GM18868 (cell line): ENCODE data around the gene MYPOP.

Experiments
- ATAC-seq: cut with Tn5 transposase; IDR thresholded peaks from one replicate; pipeline ENCODE4 v1.9.1; 2021; ENCODE audit warnings: mild to moderate bottlenecking, moderate library complexity; ENCODE audit not compliant: unreplicated experiment

Gene MYPOP, protein sequence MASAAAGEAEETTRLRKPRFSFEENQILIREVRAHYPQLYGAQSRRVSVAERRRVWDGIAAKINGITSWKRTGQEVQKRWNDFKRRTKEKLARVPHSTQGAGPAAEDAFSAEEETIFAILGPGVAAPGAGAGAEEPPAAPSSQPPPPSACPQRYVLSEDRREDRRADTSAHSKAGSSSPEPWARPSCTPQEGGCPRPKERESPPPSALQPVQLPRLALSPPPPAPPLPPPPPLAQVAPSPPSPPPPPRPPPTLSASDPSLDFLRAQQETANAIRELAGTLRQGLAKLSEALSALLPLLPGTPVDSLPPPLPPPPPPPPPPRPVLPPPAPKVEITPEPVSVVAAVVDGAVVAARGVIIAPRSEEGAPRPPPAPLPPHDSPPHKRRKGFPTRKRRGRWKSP

DNA sequence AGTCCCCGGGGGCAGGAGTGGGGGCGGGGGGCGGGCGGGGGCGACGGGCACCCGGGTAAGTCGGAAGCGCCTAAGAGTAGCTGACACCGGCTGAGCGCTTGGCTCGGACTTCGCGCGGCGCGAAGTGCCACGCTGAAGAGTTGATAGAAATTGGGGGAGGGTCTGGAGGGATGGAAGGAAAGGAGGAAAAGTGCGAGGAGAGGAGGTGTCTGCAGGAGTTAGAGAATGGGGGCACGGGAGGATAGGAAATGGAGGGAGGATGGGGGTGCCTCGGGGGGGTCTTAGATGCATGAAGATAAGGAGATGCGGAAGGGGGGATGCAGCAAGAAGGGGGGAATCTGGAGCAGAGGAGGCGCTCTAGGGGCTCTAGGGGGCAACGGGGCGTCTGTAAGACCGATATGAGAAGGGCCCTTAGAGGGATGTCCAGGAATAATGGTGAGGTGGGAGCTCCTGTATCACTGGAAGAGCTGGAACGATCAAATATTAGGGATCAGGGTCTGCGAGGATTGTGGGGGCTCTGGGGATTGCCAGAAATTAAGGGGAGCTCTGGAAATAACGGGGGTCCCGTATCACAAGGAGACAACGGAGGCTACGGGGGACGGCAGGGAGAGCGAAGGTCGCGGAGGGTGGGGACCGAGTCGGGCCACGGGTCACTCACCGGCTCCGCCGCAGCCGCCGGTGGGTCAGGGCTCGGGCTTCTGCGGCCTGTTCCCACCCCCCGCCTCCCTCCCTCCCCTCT is at the start of gene MYPOP:
TSS of gene MYPOP (minus strand) at position 702 of the 739 bp plus-strand sequence. CDS start 840 bp downstream, outside the sequence.
- ATAC-seq, result no peak

DNA sequence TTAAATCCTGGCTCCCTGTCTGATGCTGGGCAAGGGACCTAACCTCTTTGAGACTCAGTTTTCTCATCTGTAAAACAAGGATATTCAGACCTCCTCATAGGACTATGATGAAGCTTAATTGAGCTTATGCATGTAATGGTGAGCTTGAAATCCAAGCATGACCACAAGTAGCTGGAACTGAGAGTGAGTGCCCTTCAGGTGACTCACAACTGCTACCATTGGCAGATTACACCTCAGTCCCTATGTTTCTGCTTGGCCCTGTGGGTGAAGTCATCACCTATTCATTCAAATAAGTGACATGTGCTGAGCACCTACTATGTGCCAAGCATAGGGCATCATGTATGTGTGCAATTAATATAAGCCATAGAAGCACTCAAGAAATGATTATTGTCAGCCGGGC is 45.5 kb upstream of the MYPOP start:
- no peak for ATAC-seq

DNA sequence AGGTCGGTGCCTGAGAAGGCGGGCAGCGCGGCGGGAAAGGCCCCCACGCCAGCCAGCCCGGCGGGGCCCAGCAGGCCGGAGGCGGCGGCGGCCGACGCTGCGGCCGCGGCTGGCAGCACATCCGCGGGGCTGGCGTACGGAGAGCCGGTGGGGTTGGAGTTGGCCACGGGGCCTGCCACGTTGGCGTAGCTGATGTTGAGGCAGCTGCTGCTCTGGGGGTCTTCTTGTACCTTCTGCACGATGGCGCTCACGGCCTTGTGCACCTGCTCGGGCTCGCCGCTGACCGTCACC is 38.0 kb upstream of the MYPOP start:
- no peak for ATAC-seq

DNA sequence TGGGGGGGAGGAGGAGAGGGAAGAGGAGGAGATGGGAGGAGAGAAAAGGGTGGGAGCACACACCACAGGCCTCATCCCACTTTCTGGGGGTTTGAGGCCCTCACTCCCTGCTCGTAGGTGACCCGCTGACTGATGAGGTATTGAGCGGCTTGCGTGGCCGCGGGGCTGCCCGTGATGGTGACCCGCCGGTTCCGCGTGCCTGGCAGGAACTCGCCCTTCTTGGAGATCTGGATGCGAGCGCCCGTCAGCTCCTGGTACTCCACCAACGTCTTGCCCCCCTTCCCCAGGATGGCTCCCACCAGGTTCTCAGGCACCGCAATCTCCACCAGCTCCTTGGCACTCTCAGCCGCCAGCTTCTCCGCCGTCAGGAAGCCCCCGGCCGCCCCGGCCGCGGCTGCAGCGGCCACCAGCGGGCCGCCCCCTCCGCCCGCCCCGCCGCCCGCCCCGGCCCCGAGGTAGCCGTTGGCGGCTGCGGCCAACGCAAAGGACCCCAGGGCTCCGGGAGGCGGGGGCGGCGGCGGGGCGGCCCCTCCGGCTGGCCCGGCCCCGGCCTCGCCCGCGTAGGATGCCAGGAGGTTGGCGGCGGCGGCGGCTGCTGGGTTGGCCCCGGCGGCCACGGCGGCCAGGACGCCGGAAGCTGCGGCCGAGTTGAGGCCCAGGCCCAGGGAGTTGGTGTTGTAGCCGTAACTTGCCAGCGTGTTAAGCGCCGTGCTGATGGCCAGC is 37.5 kb upstream of the MYPOP start:
- ATAC-seq, result no peak

DNA sequence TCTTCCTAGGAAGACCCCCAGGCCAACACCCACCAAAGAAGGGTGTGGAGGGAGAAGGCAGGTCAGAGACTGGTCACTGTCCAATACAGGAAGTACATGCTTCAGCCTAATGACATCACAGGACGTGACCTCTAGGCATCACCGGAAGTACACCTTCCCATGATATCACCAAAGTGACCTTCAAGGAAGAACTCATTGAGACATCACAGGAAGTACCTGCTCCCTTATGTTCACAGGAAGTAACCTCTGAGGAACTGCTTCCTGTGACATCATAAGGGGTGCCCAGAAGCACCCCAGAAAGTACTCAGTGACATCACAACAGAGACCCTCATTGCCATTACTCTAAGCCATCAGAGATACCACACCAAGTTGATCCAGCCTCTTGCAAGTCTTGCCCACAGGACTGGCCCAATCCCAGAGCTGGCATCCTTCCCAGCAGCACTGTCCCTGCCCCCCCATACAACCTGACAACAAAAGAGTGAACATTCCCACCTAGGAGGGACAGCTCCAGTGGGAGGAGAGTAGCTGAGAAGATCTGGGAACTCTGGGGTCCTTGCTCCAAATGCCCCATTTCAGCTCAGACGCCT is 36.4 kb upstream of the MYPOP start:
- no peak for ATAC-seq

DNA sequence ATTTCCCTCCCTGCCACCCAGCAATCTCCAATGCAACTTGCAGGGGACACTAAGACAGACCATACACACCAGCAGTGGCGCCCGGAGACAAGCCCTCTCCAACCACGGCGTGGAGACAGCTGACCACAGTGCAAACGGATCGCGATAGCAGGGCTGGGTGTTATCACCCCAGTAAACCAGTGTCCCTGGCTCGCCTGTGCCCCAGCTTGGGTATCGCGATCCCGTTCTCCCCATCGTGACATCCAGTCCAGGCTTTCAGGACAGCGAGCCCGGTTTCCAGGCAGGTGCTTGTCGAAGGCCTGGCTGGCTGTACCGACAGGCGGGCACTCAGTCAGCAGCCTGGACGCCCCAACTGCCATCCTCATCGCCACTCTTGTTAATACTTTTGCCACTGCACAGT is 32.9 kb upstream of the MYPOP start:
- ATAC-seq, result no peak

DNA sequence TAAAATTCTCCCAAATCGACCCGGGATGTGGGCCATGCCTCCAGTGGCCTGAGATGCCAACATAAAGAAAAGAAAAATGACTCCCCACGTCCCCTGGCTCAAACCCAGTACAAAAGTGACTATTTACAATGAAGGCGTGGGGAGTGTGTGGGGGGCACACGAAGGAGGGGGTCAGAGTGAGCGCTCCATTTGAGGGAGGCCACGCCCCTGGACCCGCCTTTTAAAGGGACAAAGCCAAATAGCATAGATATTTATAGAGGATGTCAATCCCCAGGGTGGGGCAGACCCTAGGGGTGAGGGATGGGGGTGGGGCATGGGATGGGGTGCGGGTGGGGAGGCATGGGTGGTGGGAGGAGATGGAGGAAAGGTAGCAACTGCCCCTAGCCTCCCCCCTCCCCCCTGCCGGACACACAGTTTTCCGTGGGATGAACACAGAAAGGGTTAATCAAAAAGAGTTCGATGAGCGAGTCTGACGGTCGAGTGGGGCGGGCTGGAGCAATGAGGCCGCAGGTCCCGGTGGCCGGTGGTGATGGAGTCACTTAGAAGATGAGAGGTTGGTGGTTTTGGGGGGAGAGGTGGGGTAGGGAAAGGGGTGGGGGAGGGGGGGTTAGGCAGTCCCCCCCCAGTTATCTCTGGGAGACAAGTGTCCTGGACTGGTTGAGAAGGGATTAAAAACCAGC is 32.3 kb upstream of the MYPOP start:
- ATAC-seq, result no peak

DNA sequence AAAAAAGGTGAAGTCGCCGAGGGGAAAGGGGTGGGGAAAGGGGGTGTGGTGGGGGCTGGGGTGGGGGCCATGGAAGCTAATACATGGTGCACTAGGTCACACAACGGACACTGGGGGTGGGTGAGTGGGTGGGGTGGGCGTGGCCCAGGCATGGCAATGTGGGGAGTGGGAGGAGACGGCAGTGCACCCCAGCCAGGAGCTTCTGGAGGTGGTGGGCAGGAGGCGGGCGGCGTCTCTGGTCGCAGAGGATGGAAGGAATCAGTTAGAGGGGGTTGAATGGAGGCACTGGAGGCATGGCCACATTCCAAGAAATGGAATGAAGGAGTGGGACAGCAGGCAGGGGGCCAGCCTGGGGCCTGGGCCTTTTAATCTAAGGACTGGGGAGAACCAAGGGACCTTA is 31.3 kb upstream of the MYPOP start:
- ATAC-seq, result no peak

DNA sequence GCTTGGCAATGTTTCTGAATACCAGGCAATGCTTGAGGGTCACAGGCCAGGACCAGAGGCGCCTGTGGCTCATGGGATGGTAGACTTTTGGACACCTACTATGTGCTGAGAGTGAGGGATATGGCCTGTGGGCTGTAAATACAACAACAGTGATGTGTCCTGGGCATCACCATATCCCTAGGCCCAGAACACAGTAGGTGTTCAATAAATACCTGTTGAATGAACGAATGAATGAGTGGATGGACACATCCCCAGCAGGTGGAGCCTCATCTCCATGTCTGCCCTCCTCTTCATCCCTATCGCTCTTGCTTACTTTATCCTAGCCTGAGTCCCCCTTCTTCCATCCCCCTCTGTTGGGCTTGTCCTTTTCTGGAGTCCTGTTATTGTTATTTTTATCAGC is 28.6 kb upstream of the MYPOP start:
- ATAC-seq, result no peak

DNA sequence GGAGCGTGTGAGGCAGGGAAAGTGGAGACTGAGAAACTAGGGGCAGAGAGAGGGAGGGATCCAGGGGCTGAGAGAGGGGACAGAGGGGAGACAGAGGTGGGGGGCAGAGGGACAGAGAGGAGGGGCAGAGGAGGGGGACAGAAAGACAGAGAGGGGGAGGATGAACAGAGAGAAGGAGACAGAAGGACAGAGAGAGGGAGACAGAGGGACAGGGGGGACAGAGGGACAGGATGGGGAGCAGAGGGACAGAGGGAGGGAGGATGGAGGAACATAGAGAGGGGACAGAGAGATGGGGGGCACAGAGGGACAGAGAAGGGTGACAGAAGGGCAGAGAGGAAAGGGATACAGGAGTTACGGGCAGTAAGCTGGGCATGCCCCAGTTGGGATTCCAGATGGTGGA is 26.8 kb upstream of the MYPOP start:
- ATAC-seq, result no peak

DNA sequence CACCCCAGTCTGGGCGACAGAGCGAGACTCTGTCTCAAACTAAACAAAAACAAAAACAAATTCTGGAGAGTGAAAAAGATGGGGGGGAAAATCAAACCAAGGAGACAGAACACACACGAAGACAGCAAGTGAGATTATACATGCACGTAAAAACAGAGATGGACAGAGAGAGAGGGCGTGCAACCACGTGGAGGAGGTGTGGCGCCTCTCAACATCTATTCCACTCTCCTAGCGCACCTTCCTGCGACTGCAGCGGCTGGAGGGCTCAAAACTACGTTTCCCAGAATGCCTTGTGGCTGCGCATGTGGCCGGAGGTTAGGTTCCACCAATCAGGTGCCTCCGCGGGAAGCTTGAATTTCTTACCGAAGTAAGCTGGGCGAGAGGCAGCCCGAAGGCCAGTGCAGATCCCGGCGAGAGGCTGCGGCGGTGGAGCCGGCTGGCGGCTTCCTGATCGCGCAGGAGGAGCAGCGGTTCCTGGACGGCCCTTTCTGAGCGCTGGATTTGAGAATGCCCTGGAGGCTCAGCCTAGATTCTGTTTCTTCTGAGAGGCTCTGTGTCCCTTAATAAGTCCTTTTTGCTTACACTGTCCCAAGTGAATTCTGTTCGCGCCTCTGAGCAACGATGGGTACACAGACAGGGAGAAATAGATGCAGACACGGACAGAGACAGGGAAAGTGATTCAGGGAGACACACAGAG is 25.3 kb upstream of the MYPOP start:
- ATAC-seq, result peak; percentile 66

DNA sequence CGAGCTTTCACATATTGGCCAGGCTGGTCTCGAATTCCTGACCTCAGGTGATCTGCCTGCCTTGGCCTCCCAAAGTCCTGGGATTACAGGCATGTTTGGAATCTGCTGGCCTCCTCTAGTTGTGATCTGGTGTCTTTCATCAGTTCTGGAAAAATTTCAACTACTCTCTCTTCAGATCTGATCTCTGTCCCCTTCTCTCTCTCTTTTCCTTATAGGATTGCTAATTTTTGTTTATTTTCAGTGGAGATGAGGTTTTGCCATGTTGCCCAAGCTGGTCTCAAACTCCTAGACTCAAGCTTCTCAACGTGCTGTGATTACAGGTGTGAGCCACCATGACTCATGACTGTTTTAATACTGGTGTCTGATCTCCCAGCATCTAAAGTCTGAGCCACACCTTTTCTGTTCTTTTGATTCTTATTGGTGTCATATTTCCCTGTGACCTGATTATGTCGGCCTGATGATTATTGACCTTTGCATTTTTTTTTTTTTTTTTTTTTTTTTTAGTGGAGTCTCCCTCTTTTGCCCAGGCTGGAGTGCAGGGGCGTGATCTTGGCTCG is 22.6 kb upstream of the MYPOP start:
- ATAC-seq, result no peak

DNA sequence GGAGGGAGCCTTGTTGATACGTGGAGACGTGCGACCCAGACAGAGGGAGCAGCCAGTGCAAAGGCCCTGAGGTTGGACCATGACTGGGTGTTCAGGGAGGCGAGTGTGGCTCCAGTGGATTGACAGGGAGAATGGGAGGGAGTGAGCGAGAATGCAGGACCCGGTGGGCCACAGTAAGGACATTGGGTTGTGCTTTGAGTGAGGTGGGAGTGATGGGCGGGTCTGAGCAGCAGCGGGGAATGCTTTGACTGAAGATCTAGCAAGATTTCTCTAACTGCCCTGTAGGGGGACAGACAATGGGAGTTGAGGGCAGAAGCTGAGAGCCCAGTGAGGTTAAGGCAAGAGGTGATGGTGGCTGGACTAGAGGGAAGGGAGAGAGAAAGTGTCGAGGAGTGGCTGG is 19.9 kb upstream of the MYPOP start:
- ATAC-seq, result no peak

DNA sequence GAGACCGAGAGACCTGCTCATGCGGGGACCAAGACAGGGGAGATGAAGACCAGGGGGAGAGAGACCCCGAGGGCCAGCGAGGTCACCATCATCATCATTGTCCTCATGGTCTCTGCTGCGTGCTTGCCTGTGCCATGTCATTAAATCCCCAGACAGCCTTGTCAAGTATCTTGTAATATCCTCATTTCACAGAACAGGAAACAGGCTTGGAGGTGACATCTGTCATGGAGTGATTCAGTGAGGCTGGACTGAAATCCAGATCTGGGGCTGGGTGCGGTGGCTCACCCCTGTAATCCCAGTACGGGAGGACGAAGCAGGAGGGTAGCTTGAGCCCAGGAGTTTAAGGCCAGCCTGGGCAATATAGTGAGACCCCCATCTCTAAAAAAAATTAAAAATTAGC is 18.0 kb upstream of the MYPOP start:
- no peak for ATAC-seq

DNA sequence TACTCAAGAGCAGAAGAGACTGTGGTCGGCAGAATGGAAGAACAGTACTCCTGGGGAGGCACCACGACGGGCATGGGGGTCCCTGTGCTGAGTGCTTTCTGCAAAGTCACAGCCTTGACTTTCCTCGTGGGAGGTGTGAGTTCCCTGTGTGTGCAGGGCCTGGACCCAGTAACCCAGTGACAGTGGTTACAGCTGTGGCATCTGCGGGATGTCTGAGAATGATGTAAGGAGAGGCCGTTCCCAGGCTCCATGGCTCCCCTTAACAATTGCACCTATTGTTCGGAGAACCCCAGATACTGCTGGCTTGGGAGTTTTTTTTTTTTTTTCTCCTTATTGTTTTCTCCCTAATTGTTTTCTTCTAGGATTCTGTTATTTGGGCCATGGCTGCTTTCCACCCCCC is 17.3 kb upstream of the MYPOP start:
- ATAC-seq, result no peak

DNA sequence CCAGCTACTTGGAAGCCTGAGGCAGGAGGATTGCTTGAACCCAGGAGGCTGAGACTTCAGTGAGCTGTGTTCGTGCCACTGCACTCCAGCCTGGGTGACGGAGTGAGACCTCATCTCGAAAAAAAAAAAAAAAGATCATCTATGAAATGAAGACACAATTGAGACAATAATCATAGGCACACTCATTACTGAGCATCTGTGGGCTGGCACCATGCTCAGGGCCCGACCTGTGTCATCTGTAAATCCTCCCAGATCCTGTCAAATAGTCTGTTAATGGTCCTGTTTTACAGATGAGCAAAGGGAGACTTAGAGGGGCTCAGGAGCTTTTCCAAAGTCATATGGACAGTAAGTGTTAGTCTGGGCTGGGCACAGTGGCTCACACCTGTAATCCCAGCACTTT is 16.3 kb upstream of the MYPOP start:
- ATAC-seq, result no peak

DNA sequence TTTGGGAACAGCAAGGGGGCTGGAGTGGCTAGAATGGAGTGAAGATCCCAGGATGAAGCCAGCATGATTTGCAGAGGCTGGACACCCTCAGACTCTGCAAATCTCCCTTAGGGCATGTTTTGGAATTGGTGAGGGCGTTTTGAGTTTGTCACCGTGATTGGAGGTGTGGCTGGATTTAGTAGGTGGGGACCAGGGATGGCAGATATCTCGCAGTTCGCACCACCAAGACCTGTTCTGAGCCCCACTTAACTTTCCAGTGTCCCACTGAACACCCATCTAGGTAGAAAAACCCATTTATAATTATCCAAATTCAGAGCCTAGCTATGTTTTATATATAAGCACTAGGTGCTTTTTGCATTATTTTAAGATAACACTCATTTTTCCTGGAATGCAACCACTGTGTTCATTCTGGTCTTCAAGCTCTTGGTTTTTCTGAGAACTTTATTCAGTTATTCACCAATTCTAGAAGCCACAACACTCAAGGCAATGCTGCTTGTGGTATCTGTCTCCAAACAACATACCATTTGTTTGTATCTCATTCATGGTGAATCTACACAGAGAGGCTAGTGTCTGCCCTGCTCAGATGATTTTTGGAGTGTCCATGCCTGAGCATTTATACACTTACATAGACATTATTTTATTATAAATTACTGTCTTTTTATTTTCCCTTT is 15.1 kb upstream of the MYPOP start:
- ATAC-seq, result no peak

DNA sequence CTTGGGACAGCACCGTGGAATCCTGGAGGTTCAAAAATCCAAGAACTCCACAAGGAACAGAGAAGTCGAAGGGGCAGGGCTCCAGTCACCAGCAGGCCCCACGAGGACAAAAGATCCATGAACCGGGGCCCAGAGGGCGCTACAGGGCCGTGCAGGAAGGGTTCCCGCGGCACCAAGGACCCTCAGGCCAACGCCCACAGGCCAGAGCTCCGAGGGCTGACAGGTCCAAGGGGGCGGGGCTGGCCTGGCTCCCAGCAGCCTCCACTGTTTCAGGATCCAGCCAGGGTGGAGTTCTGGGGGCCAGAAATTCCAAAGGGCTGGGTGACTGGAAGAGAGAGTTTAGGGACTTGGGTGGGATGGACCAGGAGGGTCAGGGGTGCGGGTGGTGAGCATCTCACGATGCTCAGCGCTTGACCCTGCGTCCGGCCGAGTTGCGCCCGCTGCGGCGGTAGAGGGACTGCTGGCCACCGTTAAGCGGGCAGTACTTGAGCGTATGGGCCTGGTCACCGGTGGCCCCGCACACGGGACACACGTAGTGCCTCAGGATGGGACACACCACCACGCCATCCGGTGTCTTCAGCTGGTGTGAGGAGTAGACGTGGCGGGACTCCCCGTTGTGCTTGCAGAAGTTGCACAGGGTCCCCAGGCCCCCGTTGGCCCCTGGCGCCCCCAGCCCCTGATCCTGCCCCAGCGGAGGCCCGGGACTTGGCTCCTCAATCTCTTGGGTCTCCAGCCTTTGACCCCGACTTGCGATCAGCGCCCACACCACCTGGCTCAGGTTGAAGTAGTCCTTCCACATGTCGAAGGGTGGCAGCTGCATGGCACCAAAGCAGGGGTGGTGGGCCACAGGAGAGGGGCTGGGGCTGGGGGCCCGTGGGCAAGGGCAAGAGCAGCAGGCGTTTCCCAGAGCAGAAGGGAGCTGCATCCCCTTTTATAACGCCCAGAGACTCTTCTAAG is 11.7 kb upstream of the MYPOP start, which contains the start of gene NANOS2:
TSS of gene NANOS2 (minus strand) at position 905 of the 957 bp plus-strand sequence. CDS start at position 820, 85 bp downstream.
- no peak for ATAC-seq
